Measurements from ENCODE around the gene LRRIQ1. TPM values are rescaled to one million over a fixed set of nuclear protein-coding genes. Genes with fewer than 3 reads are reported as not detected.

Gene LRRIQ1
- total and polyA plus RNA-seq, 4 donors, result 0.05 to 0.08 TPM; not detected in 2

GRCh38 chr12:85277900-85278597 lies 241.9 kb downstream of the LRRIQ1 start:
- Histone ChIP-seq H3K27ac (ENCODE audit: low read depth in 1 of 2, low read length in 2 of 2) (no peak overlapping the region), H3K27me3 (ENCODE audit: control insufficient read depth in 4 of 4, insufficient read depth in 4 of 4, low read length in 3 of 4) (peaks cover 5 to 40% (median 15%) of the 10 kb centered on the region in 4 donors), H3K36me3 (ENCODE audit: control insufficient read depth in 4 of 4, insufficient read depth in 3 of 4, low read depth in 1 of 4, low read length in 3 of 4) (no peaks in the 10 kb centered on the region), H3K9ac (ENCODE audit: low read depth in 1 of 2, low read length in 2 of 2) (no peak overlapping the region), H3K9me3 (ENCODE audit: control insufficient read depth in 4 of 4, low read length in 3 of 4) (peaks cover 0 to 4% (median 0%) of the 10 kb centered on the region in 4 donors), H3K4me3 (ENCODE audit: low read depth in 1 of 3, low read length in 3 of 3) (no peak overlapping the region), H3K4me1 (ENCODE audit: control insufficient read depth in 4 of 4, insufficient read depth in 4 of 4, low read length in 3 of 4) (peaks cover 9 to 34% (median 15%) of the 10 kb centered on the region in 4 donors)
- WGBS, result 12% methylated on average over 30 of the region's 30 CpGs
- TF ChIP-seq HNF4G (IDR thresholded peaks at IDR 0.05) (no peak), RAD21 (IDR thresholded peaks at IDR 0.05) (no peak)
- no peak for DNase-seq (ENCODE audit: low spot score)

GRCh38 chr12:85278598-85279448 lies 242.7 kb downstream of the LRRIQ1 start:
- TF ChIP-seq FOXA2 (IDR thresholded peaks at IDR 0.05), result no peak
- TF ChIP-seq ZBTB33 (IDR thresholded peaks at IDR 0.05), result no peak
- H3K9ac ChIP-seq (ENCODE audit: low read depth in 1 of 2, low read length in 2 of 2), result no peak overlapping the region
- WGBS, result 21% methylated on average over 37 of the region's 37 CpGs
- H3K36me3 ChIP-seq (ENCODE audit: control insufficient read depth in 4 of 4, insufficient read depth in 3 of 4, low read depth in 1 of 4, low read length in 3 of 4), result no peaks in the 10 kb centered on the region
- H3K4me1 ChIP-seq (ENCODE audit: control insufficient read depth in 4 of 4, insufficient read depth in 4 of 4, low read length in 3 of 4), result peaks cover 5 to 26% (median 12%) of the 10 kb centered on the region in 4 donors
- H3K4me3 ChIP-seq (ENCODE audit: low read depth in 1 of 3, low read length in 3 of 3), result no peak overlapping the region
- no peak overlapping the region for H3K27ac ChIP-seq (ENCODE audit: low read depth in 1 of 2, low read length in 2 of 2)
- DNase-seq (ENCODE audit: low spot score), result no peak
- H3K27me3 ChIP-seq (ENCODE audit: control insufficient read depth in 4 of 4, insufficient read depth in 4 of 4, low read length in 3 of 4), result peaks cover 5 to 37% (median 19%) of the 10 kb centered on the region in 4 donors
- peaks cover 0 to 4% (median 0%) of the 10 kb centered on the region in 4 donors for H3K9me3 ChIP-seq (ENCODE audit: control insufficient read depth in 4 of 4, low read length in 3 of 4)

- peaks cover 5 to 32% (median 19%) of the 10 kb centered on the region in 4 donors for H3K27me3 ChIP-seq (ENCODE audit: control insufficient read depth in 4 of 4, insufficient read depth in 4 of 4, low read length in 3 of 4)
- no peak overlapping the region for H3K27ac ChIP-seq (ENCODE audit: low read depth in 1 of 2, low read length in 2 of 2)
- peaks cover 0 to 4% (median 0%) of the 10 kb centered on the region in 4 donors for H3K9me3 ChIP-seq (ENCODE audit: control insufficient read depth in 4 of 4, low read length in 3 of 4)
- peak overlapping the region in 1 of 3 donors; percentile 41 for H3K4me3 ChIP-seq (ENCODE audit: low read depth in 1 of 3, low read length in 3 of 3)
- DNase-seq (ENCODE audit: low spot score), result no peak
- H3K9ac ChIP-seq (ENCODE audit: low read depth in 1 of 2, low read length in 2 of 2), result no peak overlapping the region
- H3K36me3 ChIP-seq (ENCODE audit: control insufficient read depth in 4 of 4, insufficient read depth in 3 of 4, low read depth in 1 of 4, low read length in 3 of 4), result no peaks in the 10 kb centered on the region
- H3K4me1 ChIP-seq (ENCODE audit: control insufficient read depth in 4 of 4, insufficient read depth in 4 of 4, low read length in 3 of 4), result peaks cover 5 to 25% (median 12%) of the 10 kb centered on the region in 4 donors
- 5% methylated on average over 44 of the region's 44 CpGs for WGBS
- TF ChIP-seq FOXA1 (IDR thresholded peaks at IDR 0.05), result no peak
- no peak for TF ChIP-seq RXRA (IDR thresholded peaks at IDR 0.05)
- no peak for TF ChIP-seq TAF1 (conservative IDR thresholded peaks at IDR 0.05)
- TF ChIP-seq CTCF (IDR thresholded peaks at IDR 0.05; ENCODE audit: low read depth, low read length, missing input control), result no peak
- no peak for TF ChIP-seq REST (IDR thresholded peaks at IDR 0.05)
- no peak for TF ChIP-seq HNF4A (conservative IDR thresholded peaks at IDR 0.05)
- no peak for TF ChIP-seq ATF3 (IDR thresholded peaks at IDR 0.05)
- no peak for TF ChIP-seq SP1 (IDR thresholded peaks at IDR 0.05)
- no peak for TF ChIP-seq JUND (IDR thresholded peaks at IDR 0.05)
- no peak for TF ChIP-seq EGR1 (IDR thresholded peaks at IDR 0.05; ENCODE audit: low read depth in 2 of 2)
- no peak for TF ChIP-seq FOXA2 (IDR thresholded peaks at IDR 0.05)
- TF ChIP-seq ZBTB33 (IDR thresholded peaks at IDR 0.05), result no peak
- TF ChIP-seq HNF4G (IDR thresholded peaks at IDR 0.05), result no peak
Observed at GRCh38 chr12:85279449-85280164, 243.5 kb downstream of the LRRIQ1 start.

Measured in liver (tissue), 9 donors.